Activated T-cell treated with anti-CD3 and anti-CD28 coated beads, Interleukin-2, amount 50 U/mL, for 72 hours (primary cell): Measurements from ENCODE around the gene ARL4D. TPM values are rescaled to one million over a fixed set of nuclear protein-coding genes. Genes with fewer than 3 reads are reported as not detected.

ENCODE experiments used
- total RNA-seq, 2 donors: library from RNA; stranded (reverse); gene quantifications; one replicate each; pipeline ENCODE4 v1.2.3, GENCODE V29; 2022

Gene ARL4D
- total RNA-seq, 2 donors from 2014 or later, result 3.2 to 3.6 TPM

Other genes with a start within 250 kb of the ARL4D start
- gene NBR1, start 227.8 kb upstream of the ARL4D start, total RNA-seq, result 10 to 100 TPM; 86.3 to 92.1 TPM
- gene TMEM106A, start 187.1 kb upstream of the ARL4D start, total RNA-seq, result 10 to 100 TPM; 11.7 to 21.6 TPM
- gene CCDC200, start 170.4 kb upstream of the ARL4D start, total RNA-seq, result under 1 TPM in 1 of 2 donors, not detected in 1; 0.74 TPM
- gene RNU2-1, start 165.0 kb upstream of the ARL4D start, total RNA-seq, result 1,000 to 10,000 TPM; 4,759 to 5,082 TPM
- 10 to 100 TPM; 53.8 to 61.1 TPM for gene DHX8, start 85.0 kb downstream of the ARL4D start, total RNA-seq
- gene ETV4, start 147.3 kb downstream of the ARL4D start, total RNA-seq, result 1 to 10 TPM; 1.2 to 2.1 TPM